GDM1 (cell line): ENCODE results near the gene TMC1.

Experiments
- DNase-seq: peaks from one replicate; lab custom pipeline; 2025; lab: John Stamatoyannopoulos, UW

TMC1 gene

DNA sequence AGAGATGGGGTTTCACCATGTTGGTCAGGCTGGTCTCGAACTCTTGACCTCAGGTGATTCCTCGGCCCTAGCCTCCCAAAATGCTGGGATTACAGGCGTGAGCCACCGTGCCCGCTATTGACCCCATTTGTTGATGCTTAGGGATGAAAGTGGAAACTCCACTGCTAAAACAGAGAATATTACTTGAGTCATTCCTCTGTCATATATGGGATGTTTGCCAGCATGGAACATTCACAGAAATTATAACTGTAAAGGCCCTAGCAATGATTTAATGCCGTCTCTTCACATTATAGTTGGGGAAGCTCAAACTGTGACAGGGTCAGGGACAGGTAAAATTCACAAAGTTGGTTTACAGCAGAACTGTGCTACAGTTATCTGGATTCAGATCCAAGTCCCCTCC lies 94.5 kb downstream of the TMC1 start:
- DNase-seq = no peak

GRCh38 chr9:72618811-72619210 lies 97.4 kb downstream of the TMC1 start:
- no peak for DNase-seq

DNA sequence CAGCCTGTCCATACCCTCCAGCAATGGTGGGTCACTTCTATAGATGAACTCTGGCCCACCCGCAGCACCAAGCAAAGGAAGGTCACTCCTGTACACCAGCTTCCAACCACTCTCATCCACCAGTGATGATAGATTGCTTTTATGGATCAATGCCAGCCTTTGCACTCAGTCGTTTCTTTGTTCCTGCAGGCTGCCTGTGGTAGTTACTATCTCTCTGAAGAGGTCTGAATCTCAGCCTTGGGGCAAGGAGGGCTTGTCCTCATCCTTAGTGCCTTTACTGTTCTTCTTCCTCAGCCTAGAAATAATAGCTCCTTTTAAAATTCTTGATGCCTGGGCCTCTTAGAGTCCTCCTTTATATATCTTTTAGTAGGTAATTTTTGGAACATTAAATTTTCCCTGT lies 100.8 kb downstream of the TMC1 start:
- DNase-seq = no peak

DNA sequence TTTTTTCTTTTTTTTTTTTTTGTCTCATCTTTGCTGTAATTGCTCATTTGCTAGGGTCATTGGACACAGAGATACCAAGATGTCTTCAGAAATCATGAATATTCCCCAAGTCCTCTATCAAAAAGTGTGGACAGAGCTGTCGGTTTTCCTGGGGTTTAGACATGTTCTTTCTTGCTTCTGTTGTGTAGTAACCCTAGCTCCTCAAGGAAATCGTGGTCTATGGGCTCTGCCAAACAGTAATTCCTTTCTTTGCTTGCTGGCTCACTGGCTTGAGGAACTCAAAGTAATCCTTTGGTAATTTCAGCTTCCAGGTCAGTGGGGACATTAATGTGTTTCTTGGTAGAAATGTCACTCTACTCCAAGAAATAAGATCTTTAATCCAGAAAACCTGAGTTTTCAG lies 101.7 kb downstream of the TMC1 start:
- DNase-seq = no peak

DNA sequence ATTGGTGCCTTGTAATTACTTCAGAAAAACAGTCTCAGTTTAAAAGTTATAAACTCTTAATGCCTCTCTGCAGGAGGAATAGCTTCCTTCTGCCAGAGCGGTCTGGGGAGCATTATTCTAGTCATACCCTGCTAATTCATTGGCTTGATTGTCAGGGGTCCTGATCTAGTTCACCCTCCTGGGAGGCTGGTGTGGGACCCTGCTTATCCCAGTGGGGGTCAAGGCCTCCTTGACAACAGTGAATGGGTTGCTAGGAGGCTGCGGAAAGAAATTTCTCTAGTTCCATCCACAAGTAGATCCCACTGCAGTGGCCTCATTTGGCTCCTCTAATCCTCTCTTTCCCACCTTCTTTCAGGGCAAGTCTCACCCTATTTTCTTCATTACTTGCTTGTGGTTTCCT lies 105.7 kb downstream of the TMC1 start:
- DNase-seq = no peak

DNA sequence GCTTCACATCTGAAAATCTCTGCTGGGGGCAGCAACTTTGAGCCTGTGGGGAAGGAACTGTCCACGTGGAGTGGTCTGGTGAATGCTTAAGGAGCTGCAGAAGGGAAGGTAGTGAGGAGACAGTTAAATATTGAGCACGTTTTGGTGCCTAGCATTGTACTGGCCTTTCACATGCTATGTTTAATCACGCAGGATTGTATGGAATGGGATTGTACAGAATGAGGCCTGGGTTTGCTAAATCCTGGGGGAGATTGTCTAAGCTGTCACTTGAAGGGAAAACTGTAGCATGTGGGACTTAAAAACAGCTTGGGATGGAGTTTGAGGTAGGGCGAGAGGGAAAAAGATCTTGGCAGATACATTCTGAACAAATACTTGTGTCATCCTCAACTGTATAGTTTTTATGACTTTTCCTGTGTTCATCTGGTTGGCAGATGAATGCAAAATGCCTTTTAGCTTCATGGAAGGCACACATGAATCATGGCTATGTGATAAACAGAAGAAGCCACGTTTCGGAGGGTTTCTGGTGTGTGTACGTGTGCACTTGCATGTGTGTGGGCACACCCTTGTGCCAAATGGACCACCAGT lies 106.6 kb downstream of the TMC1 start:
- no peak for DNase-seq

DNA sequence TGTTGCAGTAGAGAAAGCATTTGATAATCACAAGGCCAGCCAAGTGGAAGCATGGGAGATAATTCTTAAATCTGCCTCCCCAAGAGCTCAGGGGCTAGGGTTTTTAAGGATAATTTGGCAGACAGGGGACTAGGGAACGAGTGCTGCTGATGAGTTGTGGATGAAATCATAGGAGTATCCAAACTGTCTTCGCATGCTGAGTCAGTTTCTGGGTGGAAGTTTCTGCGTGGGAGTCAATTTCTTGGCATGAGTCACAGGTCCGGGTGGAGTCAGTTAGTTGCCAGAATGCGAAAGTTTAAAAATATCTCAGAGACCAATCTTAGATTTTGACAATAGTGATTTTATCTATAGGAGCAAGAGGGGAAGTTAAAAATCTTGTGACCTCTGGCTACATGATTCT lies 112.6 kb downstream of the TMC1 start:
- DNase-seq = no peak

DNA sequence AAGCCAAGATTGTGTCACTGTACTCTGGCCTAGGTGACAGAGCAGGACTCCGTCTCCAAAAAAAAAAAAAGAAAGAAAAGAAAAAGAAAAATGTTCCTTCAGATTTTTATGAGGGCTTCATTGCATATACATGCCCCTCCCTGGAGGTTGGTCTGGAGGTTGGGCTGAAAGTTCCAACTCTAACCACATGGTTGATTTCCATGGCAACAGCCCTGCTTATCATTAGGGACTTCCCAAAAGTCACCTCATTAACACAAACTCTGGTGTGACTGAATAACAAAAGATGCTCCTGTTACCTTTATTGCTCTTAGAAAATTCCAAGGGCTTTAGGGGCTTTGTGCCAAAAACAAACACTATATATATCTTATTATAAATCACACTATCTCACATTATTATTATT lies 113.8 kb downstream of the TMC1 start:
- DNase-seq = no peak

- no peak for DNase-seq
Observed at GRCh38 chr9:72636621-72637020, 115.2 kb downstream of the TMC1 start.

DNA sequence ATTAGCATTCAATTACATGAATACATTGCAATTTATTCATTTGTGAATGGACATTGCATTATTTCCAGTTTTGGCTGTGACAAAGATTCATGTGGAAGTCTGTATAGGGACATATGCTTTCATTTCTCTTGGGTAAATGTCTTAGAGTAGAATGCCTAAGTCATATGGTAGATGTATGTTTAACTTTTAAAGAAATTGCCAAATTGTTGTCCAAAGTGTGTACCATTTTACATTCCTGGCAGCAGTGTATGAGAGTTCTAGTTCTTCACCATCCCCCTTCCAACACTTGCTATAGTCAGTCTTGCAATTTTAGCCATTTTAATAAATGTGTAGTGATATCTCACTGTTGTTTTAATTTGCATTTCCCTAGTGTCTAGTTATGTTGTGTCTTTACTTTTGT lies 122.2 kb downstream of the TMC1 start:
- DNase-seq = no peak

DNA sequence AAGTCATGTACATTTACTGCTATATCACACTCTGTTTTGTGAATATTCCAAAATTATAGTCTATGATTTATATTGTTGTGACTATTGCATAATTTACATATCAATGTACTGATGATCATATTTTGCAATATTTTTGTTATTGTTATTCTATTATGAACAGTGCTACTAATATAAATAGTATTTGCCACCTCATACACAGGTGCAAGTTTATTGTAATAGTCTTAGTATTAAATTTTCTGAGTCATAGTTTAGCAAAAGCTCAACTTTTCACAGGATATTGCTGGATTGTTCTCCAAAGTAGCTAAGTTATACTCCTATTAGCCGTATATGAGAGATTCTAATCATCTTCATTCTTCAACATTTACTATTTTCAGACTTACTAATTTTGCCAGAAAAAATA lies 124.7 kb downstream of the TMC1 start:
- DNase-seq = no peak

GRCh38 chr9:72648324-72649126 lies 127.1 kb downstream of the TMC1 start:
- no peak for DNase-seq

- no peak for DNase-seq
Observed at GRCh38 chr9:72649127-72649442, 127.7 kb downstream of the TMC1 start.

GRCh38 chr9:72650206-72650605 lies 128.8 kb downstream of the TMC1 start:
- no peak for DNase-seq

DNA sequence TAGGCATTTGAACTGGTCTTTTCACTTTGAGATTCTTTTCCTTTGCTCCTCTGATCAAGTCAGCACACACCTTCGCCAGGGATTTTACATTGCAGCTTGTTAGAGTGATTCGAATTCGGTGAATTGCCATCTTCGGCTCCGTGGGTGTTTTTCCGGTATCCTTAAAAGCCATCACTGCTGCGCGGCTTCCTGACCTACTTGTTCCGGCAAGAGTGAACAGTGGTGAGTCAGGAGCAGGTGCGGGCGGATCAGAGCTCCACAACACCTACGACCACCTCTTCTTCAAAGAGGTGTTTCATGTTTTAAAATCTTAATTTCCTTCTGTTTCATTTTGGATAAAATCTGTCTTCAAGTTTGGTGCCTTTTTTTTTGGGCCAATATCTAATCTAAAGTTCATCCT lies 134.6 kb downstream of the TMC1 start:
- DNase-seq = no peak

DNA sequence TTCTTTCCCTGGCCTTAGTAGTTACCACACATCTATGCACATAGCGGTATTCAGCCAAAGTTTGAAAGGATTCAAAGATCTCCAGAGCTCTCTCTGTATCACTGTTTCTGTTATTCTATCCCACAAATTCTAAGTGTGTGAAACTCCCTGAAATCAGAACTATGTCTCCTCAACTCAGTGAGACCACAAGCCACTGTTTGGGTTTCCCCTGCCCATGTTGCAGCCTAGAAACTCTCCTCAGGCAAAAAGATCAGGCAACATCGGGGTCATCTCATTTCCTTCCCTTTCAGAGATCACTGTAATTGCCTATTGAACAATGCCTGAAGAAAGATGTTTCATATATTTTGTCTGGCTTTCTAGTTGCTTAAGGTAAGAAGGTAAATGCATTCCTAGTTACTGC lies 135.6 kb downstream of the TMC1 start:
- no peak for DNase-seq

DNA sequence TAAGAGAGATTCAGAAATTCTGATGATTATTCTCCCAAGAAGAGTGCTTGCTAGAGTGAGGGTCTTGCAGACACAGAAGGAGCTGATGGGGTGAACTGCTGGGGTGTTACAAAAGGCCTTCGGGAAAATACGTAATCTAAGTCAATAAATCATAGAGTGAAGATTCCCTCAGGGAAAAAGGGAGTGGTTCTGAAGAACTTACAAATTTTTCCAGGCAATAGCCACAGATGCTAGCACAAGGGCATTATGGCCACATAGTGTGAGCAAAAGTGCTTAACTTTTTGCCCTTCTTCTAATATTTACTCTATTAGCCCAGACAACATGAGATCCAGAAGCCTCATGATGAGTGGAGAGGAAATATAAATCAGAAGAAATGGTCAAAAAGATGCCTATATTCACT lies 137.3 kb downstream of the TMC1 start:
- no peak for DNase-seq

- DNase-seq = no peak
Observed at GRCh38 chr9:72661401-72662135, 140.2 kb downstream of the TMC1 start.

DNA sequence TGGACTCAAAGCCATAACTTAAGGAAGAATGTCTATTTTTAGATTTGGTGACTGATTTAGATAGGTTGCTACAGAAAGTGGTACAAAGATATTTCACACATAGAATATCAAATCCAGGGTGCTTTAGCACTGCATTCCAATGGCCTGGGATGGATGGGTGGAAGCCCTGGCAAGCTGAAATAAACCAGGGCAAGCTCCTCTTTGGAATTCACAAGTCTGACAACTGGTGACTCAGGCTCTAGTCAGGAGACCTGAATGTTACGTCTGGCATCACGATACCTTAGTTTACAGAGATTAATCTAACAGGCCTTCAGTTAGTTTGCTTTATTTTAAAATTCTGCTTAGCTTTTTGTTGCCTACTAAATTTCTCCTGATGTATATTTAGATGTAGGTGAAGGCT lies 144.0 kb downstream of the TMC1 start:
- no peak for DNase-seq

- DNase-seq = no peak
Observed at GRCh38 chr9:72667181-72667580, 145.8 kb downstream of the TMC1 start.

DNA sequence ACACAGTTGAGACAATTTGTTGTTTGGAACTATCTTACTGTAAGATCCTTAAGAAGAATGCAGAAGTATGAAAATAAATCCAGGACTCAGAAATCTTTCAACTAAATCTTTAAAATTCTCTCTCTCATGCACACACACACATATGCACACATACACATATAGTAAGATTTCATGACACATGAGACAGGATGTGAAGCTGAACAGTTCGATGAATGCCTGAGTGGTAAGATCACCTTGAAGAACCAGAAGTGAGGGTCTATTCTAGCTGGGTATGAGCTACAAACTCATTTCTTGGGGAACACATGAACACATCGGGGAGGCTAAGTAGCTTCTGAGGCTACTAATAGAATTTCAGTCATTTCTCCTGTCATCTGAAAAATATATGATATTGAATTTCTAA lies 153.6 kb downstream of the TMC1 start:
- DNase-seq = no peak

- no peak for DNase-seq
Observed at GRCh38 chr9:72675586-72675985, 154.2 kb downstream of the TMC1 start.

- DNase-seq = no peak
Observed at GRCh38 chr9:72680593-72681282, 159.3 kb downstream of the TMC1 start.
